HTERT RPE-1 (cell line): ENCODE results near the gene DOK7.
"Not testable (repeated sequence)": the region's sequence is repeated elsewhere in the genome, so short reads cannot be mapped to it uniquely, and the experiment has no call there.

ENCODE experiments used
- in situ Hi-C: fragments of 300-500 bp; cut with MboI; formaldehyde crosslinking; loops from 4 replicates; pipeline ENCODE4 v1.14.3; 2020; ENCODE audit warnings: low sequenced_read_pairs

DOK7 gene

DNA sequence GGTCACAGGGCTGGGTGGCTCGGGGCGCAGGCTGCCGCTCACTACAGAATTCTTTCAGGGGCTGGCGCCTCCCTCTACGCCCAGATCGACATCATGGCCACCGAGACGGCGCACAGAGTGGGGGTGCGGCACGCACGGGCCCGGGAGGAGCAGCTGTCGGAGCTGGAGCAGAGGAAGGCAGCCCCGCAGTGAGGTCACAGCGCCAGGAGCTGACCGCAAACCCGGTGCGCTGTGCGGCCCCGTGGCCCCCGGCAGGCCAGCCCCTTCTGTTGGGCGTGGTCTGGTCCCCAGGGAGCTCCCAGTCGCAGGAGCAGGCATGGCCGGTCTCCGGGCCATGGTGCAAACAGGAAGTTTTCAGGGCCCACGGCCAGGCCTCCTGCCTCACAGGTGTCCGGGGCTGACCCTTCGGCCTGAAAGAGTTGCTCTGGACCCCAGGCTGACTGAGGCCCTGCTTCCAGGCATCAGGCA, 37.6 kb downstream of the DOK7 start:
- in situ Hi-C loops: no loop called here

GRCh38 chr4:3501126-3501824, 38.2 kb downstream of the DOK7 start:
- in situ Hi-C loops: no loop called here

DNA sequence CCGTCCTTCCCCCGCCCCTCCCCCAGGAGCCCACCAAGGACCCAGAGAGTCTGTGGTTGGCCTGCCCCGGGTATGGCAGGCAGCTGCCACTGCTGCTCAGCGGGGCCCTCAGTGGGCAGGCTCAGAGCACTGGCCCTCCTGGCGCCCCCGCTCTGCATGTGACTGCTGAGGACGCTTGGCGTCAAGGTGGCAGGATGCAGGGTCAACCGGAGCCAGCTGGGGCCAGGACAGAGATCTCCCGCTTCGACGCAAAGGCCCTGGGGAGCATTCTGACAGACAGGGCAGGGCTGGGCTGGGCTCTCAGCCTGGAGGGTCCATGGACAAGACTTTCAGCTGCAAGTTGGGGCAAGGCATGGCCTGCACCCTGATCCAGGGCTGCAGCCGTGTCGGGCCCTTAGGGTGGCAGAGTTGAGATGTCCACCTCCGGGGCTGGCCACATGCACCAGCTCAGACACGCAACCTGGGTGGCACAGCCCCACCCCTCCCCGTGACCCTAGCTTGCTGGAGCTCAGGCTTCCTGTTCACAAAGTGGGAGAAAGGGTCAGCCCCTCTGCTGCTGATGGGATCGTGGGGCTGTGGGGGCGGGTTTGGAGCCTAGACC, 38.8 kb downstream of the DOK7 start:
- in situ Hi-C loops: no loop called here

DNA sequence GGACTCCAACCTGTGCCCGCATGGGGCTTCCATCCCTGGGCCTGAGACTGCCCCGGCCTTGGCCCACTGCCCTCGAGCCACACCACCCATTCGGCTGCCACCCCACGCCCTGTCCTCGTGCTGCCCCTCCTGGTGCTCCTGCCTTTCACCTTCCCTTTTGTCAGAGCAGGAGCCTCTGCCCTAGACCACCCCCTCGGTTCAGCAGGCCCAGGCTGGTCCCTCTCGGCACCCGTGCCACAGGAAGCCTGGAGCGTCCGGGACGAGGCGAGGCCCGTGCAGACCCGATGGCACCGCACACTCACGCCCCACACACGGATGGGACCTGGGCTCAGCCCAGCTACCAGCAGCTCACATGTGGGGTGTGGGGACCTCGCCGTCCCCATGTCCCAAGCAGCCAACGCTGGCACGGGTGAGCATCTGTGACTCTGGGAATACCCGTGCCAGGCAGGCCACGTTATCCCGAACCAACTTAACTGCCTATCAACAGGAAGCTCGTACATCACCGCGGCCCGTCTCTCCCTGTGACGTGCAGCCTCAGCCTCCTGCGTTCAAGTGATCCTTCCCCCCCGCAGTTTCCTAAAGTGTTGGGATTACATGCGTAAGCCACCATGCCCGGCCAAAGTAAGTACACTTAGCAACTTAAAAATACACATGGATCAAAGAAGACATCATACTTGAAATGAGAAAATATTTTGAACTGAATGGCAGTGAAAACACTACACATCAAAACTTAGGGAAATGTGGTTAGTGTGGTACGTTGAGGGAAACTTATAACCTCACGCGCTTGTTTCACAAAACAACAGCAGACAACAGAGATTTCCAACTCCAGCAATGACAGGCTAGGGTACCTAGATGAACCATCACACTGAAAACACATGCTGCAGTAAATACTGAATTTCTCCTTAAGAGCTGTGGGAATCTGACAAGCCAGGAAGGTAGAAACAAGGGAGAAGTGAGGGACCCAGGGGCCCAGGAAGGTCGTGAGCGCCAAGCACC, 40.1 kb downstream of the DOK7 start:
- in situ Hi-C loops: no loop called here

DNA sequence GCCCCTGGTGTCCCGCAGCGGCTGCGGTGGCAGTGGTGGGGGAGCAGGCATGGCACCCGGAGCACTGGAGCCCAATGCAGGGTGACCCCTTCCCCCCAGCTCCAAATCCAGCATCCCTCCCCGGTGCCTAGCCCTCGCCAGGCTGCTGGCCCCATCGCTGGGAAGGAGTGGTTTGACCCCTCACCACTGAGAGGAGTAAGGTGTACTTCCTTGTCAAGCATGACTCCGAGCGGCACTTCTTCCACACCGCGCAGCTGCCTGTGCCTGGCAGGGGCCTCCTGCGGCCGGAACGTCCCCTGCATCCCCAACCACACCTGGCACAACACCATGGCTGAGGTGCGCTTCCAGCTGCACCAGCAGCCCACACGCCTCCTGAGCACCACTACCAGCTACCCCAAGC, 42.1 kb downstream of the DOK7 start:
- in situ Hi-C loops: no loop called here

DNA sequence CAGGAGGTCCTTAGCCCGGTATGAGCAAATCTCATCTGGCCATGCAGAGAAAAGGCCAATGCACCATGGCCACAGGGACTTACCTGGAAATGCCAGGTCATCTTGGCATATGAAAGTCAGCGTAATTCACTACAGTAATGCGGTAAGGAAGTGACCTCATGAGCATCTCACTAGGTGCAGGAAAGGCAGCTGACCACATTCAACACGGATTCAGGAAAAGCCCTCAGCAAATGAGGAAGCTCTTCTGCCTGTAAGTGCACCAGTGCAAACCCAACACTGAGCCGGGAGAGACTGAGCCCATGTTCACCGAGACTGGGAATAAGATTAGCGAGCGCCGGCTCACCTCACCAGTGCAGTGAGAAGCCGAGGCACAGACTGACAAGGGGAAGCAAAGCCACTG, 45.4 kb downstream of the DOK7 start:
- in situ Hi-C loops: no loop called here

DNA sequence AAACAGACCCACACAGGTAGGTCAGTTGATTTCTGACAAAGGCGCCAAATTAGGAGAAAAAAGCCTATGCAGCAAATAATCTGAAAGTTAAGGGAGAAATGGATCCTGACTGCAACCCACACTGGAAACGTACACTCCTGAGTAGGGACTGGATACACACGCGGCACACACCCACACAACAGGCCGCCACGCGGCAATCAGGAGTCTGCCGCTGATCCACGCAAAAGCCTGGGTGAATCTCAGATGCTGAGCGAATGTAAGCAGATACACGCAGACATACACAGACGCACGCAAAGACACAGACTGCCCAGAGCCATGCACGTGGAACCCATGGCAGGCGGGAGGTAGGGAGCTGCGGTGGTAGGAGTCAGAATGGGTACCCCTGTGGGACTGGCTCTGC, 47.4 kb downstream of the DOK7 start:
- in situ Hi-C loops: no loop called here

GRCh38 chr4:3511187-3511586, 48.1 kb downstream of the DOK7 start:
- in situ Hi-C loops: no loop called here

DNA sequence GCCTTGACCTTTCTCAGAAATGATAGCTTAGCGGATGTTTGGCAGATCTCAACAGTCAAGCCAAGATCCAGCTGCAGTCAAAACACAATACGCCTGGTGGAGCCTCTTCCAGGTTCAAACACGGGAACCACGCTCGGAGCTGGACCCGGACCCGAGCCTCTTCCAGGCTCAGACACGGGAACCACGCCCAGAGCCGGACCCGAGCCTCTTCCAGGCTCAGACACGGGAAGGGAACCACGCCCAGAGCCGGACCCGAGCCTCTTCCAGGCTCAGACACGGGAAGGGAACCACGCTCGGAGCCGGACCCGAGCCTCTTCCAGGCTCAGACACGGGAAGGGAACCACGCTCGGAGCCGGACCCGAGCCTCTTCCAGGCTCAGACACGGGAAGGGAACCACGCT, 48.5 kb downstream of the DOK7 start:
- in situ Hi-C loops: not testable (repeated sequence)

- in situ Hi-C loops: no loop called here
Measured at GRCh38 chr4:3512279-3512678, 49.2 kb downstream of the DOK7 start.

DNA sequence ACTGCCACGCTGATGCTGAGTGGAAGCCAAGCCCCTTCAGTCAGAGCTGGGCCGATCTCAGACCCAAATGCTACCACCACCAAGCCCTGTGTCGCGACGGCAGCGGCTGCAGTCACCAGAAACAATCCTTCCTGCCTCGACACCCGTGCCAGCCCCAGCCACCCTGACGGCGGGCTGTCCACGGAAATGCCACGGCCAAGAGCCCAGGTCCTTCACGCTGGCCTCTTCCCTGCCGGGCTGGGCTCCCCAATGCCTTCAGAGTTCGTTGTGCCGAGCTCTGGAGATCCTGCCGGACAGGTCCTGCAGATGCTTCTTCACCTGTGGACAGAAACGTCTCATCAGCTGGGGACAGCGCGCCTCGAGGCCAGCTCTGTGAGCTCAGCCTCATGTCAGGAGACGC, 49.6 kb downstream of the DOK7 start:
- in situ Hi-C loops: no loop called here

- in situ Hi-C loops: no loop called here
Measured at GRCh38 chr4:3513807-3514206, 50.7 kb downstream of the DOK7 start.

GRCh38 chr4:3514221-3514780, 51.2 kb downstream of the DOK7 start:
- in situ Hi-C loops: no loop called here

GRCh38 chr4:3514806-3515501, 51.8 kb downstream of the DOK7 start:
- in situ Hi-C loops: no loop called here

- in situ Hi-C loops: no loop called here
Measured at GRCh38 chr4:3515646-3516045, 52.5 kb downstream of the DOK7 start.

GRCh38 chr4:3516061-3516835, 53.1 kb downstream of the DOK7 start:
- in situ Hi-C loops: no loop called here

- in situ Hi-C loops: no loop called here
Measured at GRCh38 chr4:3516836-3517730, 54.0 kb downstream of the DOK7 start.

GRCh38 chr4:3517731-3518510, 54.8 kb downstream of the DOK7 start:
- in situ Hi-C loops: no loop called here
